Parathyroid adenoma (tissue), 2 donors: ENCODE data around the gene NGF.

Source experiments
- H2AFZ ChIP-seq: fragments of 300-600 bp; sonication (generic); one replicate; pipeline ENCODE4 v1.7.0; 2017; ENCODE audit warnings: antibody characterized with exemption, mild to moderate bottlenecking
- H3K27ac ChIP-seq: fragments of 300-600 bp; sonication (generic); one replicate; pipeline ENCODE4 v1.7.0; 2017
- H3K27me3 ChIP-seq: fragments of 300-600 bp; sonication (generic); one replicate; pipeline ENCODE4 v1.7.0; 2017; ENCODE audit warnings: low read length; ENCODE audit not compliant: control insufficient read depth, insufficient read depth
- H3K36me3 ChIP-seq: fragments of 300-600 bp; sonication (generic); one replicate; pipeline ENCODE4 v1.7.0; 2017; ENCODE audit warnings: low read length; ENCODE audit not compliant: control insufficient read depth, insufficient read depth
- H3K4me1 ChIP-seq: fragments of 300-600 bp; sonication (generic); one replicate; pipeline ENCODE4 v1.7.0; 2017; ENCODE audit warnings: control low read depth
- H3K4me2 ChIP-seq: fragments of 300-600 bp; sonication (generic); one replicate; pipeline ENCODE4 v1.7.0; 2017; ENCODE audit warnings: low read length
- H3K4me3 ChIP-seq: fragments of 300-600 bp; sonication (generic); one replicate; pipeline ENCODE4 v1.7.0; 2017; ENCODE audit warnings: low read depth, low read length
- H3K79me2 ChIP-seq: fragments of 300-600 bp; sonication (generic); one replicate; pipeline ENCODE4 v1.7.0; 2017; ENCODE audit warnings: control low read depth
- H3K9ac ChIP-seq: fragments of 300-600 bp; sonication (generic); one replicate; pipeline ENCODE4 v1.7.0; 2017; ENCODE audit warnings: mild to moderate bottlenecking
- H3K9me3 ChIP-seq: fragments of 300-600 bp; sonication (generic); one replicate; pipeline ENCODE4 v1.7.0; 2017; ENCODE audit warnings: low read length; ENCODE audit not compliant: control insufficient read depth
- CTCF ChIP-seq: fragments of 300-600 bp; sonication (generic); IDR thresholded peaks from one replicate; pipeline ENCODE4 v1.7.0; 2017; ENCODE audit warnings: antibody characterized with exemption, mild to moderate bottlenecking
- donor health status: primary hyperparathyroidism.

The NGF gene

GRCh38 chr1:115283249-115283648, 54.8 kb downstream of the NGF start:
- no peak overlapping the region for H3K4me2 ChIP-seq
- H2AFZ ChIP-seq, result no peak overlapping the region
- H3K9ac ChIP-seq, result no peak overlapping the region
- H3K79me2 ChIP-seq, result no peaks in the 10 kb centered on the region
- H3K27ac ChIP-seq, result peak overlapping the region; percentile 47
- H3K4me3 ChIP-seq, result no peak overlapping the region
- no peak for TF ChIP-seq CTCF
- no peaks in the 10 kb centered on the region for H3K27me3 ChIP-seq
- no peaks in the 10 kb centered on the region for H3K9me3 ChIP-seq
- H3K4me1 ChIP-seq, result no peaks in the 10 kb centered on the region
- no peaks in the 10 kb centered on the region for H3K36me3 ChIP-seq

GRCh38 chr1:115282807-115283208, 55.2 kb downstream of the NGF start:
- Histone ChIP-seq H3K4me2 (no peak overlapping the region), H3K36me3 (no peaks in the 10 kb centered on the region), H3K27ac (peak overlapping the region; percentile 47), H2AFZ (no peak overlapping the region), H3K4me1 (no peaks in the 10 kb centered on the region), H3K9me3 (no peaks in the 10 kb centered on the region), H3K4me3 (no peak overlapping the region), H3K79me2 (no peaks in the 10 kb centered on the region), H3K27me3 (no peaks in the 10 kb centered on the region), H3K9ac (no peak overlapping the region)
- no peak for TF ChIP-seq CTCF

- H3K4me1 ChIP-seq, result no peaks in the 10 kb centered on the region
- no peak overlapping the region for H3K9ac ChIP-seq
- no peaks in the 10 kb centered on the region for H3K9me3 ChIP-seq
- H3K27me3 ChIP-seq, result no peaks in the 10 kb centered on the region
- H3K36me3 ChIP-seq, result no peaks in the 10 kb centered on the region
- no peak overlapping the region for H3K4me3 ChIP-seq
- H3K27ac ChIP-seq, result no peak overlapping the region
- no peak overlapping the region for H3K4me2 ChIP-seq
- no peak for TF ChIP-seq CTCF
- no peaks in the 10 kb centered on the region for H3K79me2 ChIP-seq
- no peak overlapping the region for H2AFZ ChIP-seq
These were observed 56.9 kb downstream of the NGF start for GRCh38 chr1:115281143-115281542.

GRCh38 chr1:115280064-115280463, 58.0 kb downstream of the NGF start:
- no peaks in the 10 kb centered on the region for H3K79me2 ChIP-seq
- H3K27ac ChIP-seq, result no peak overlapping the region
- no peaks in the 10 kb centered on the region for H3K27me3 ChIP-seq
- H3K4me1 ChIP-seq, result no peaks in the 10 kb centered on the region
- no peak overlapping the region for H3K4me2 ChIP-seq
- H2AFZ ChIP-seq, result no peak overlapping the region
- TF ChIP-seq CTCF, result no peak
- no peak overlapping the region for H3K4me3 ChIP-seq
- H3K36me3 ChIP-seq, result no peaks in the 10 kb centered on the region
- no peak overlapping the region for H3K9ac ChIP-seq
- H3K9me3 ChIP-seq, result no peaks in the 10 kb centered on the region

GRCh38 chr1:115278211-115278610, 59.8 kb downstream of the NGF start:
- Histone ChIP-seq H3K9me3 (no peaks in the 10 kb centered on the region), H3K79me2 (no peaks in the 10 kb centered on the region), H3K4me1 (no peaks in the 10 kb centered on the region), H3K27me3 (no peaks in the 10 kb centered on the region), H2AFZ (no peak overlapping the region), H3K27ac (no peak overlapping the region), H3K4me2 (no peak overlapping the region), H3K4me3 (no peak overlapping the region), H3K9ac (no peak overlapping the region), H3K36me3 (no peaks in the 10 kb centered on the region)
- TF ChIP-seq CTCF, result no peak
